ENCODE data around the gene TMPRSS4.

TMPRSS4 gene

DNA sequence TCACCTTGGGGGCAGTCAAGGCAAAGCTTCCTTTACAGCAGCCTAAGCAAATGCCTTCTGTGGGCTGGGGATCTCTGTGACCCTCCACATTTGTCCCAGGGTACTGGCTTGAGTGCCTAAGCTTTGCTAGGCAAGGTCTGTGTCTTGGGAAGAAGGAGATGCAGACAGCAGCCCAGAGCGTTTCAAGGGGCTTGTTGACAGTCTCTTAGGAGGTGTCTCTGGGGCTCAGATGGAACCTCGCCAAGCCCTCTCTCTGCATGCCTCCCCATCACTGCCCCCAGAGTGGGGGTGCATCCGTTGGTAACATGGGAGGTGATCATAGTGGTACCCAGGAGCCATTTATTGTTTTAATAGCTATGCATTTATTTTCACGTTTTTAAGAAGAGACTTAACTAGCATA lies 29.1 kb upstream of the TMPRSS4 start:
- TF ChIP-seq, protein P1, sequence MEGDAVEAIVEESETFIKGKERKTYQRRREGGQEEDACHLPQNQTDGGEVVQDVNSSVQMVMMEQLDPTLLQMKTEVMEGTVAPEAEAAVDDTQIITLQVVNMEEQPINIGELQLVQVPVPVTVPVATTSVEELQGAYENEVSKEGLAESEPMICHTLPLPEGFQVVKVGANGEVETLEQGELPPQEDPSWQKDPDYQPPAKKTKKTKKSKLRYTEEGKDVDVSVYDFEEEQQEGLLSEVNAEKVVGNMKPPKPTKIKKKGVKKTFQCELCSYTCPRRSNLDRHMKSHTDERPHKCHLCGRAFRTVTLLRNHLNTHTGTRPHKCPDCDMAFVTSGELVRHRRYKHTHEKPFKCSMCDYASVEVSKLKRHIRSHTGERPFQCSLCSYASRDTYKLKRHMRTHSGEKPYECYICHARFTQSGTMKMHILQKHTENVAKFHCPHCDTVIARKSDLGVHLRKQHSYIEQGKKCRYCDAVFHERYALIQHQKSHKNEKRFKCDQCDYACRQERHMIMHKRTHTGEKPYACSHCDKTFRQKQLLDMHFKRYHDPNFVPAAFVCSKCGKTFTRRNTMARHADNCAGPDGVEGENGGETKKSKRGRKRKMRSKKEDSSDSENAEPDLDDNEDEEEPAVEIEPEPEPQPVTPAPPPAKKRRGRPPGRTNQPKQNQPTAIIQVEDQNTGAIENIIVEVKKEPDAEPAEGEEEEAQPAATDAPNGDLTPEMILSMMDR (conservative IDR thresholded peaks at IDR 0.05; ENCODE audit: low read length), result no peak
- TF ChIP-seq EZH2phosphoT487 (IDR thresholded peaks at IDR 0.05; ENCODE audit: borderline replicate concordance), result no peak
- Histone ChIP-seq H3K4me1 (ENCODE audit: insufficient read depth, low read length, poor library complexity, severe bottlenecking) (peaks cover 47% of the 10 kb centered on the region), H3K9ac (ENCODE audit: low read depth, low read length, poor library complexity, severe bottlenecking) (no peak overlapping the region)

DNA sequence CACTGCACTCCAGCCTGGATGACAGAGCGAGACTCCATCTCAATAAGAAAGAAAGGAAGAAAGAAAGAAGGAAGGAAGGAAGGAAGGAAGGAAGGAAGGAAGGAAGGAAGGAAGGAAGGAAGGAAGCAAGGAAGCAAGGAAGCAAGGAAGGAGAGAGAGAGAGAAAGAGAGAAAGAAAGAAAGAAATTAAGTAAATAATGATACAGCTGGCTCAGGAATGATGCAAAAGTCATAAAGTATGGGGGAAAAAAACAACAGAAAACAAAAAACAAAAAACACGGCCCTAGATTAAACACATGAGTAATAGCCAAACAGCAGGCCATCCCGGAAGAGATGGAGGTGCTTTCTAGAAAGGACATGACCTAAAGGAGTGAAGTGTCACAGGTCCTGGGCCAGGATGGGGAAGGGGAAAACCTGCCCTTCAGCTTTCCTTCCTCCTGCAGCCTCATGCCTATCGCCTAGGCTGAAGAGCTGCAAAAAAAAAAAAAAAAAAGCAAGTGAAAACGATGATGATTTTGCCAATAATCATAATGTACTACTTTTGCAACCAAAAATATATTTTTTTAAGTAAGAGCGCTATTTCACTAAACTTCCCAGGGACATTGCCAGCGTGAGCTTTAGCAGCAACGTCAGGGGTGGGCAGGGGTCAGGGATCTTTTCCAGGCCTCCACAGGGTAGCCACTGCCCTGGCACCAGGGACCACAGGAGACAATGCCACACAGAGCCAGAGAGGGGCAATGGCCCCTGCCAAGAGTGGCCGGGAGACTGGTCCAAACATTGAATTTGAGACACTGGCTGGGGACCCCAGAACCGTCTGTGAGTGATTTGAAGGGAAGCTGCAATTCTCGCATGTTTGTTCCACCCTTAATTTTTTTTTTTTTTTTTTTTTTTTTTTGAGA lies 28.2 kb upstream of the TMPRSS4 start:
- TF ChIP-seq, protein P1 (conservative IDR thresholded peaks at IDR 0.05; ENCODE audit: low read length), result no peak
- no peak for TF ChIP-seq EZH2phosphoT487 (IDR thresholded peaks at IDR 0.05; ENCODE audit: borderline replicate concordance)
- no peak overlapping the region for H3K4me3 ChIP-seq (ENCODE audit: low read length, poor library complexity, severe bottlenecking)
- no peaks in the 10 kb centered on the region for H3K9me2 ChIP-seq (replicated peaks; ENCODE audit: low read depth, low read length)
- H4K20me1 ChIP-seq (ENCODE audit: insufficient read depth, low read length, poor library complexity, severe bottlenecking), result no peaks in the 10 kb centered on the region
- no peaks in the 10 kb centered on the region for H3K9me3 ChIP-seq (ENCODE audit: insufficient read depth, low read depth, low read length)
- H2AFZ ChIP-seq (ENCODE audit: low read length), result no peak overlapping the region
- H3K4me2 ChIP-seq (ENCODE audit: low read depth, low read length, poor library complexity, severe bottlenecking), result no peak overlapping the region
- H3K27me3 ChIP-seq (ENCODE audit: insufficient read depth, low read length, poor library complexity, severe bottlenecking), result no peaks in the 10 kb centered on the region
- no peak overlapping the region for H3K9ac ChIP-seq (ENCODE audit: low read depth, low read length, poor library complexity, severe bottlenecking)
- no peaks in the 10 kb centered on the region for H3K79me2 ChIP-seq (ENCODE audit: insufficient read depth, low read length)
- no peaks in the 10 kb centered on the region for H3K36me3 ChIP-seq (ENCODE audit: insufficient read depth, low read length)
- H3F3A ChIP-seq (ENCODE audit: low read depth), result no peaks in the 10 kb centered on the region
- H3K4me1 ChIP-seq (ENCODE audit: insufficient read depth, low read length, poor library complexity, severe bottlenecking), result peaks cover 49% of the 10 kb centered on the region

More for the DNA sequence above, 29.1 kb upstream of the TMPRSS4 start:
- no peaks in the 10 kb centered on the region for H3K9me3 ChIP-seq (ENCODE audit: insufficient read depth, low read depth, low read length)
- H3K4me3 ChIP-seq (ENCODE audit: low read length, poor library complexity, severe bottlenecking), result no peak overlapping the region
- H2AFZ ChIP-seq (ENCODE audit: low read length), result no peak overlapping the region
- no peaks in the 10 kb centered on the region for H3F3A ChIP-seq (ENCODE audit: low read depth)
- no peaks in the 10 kb centered on the region for H3K9me2 ChIP-seq (replicated peaks; ENCODE audit: low read depth, low read length)
- no peaks in the 10 kb centered on the region for H3K27me3 ChIP-seq (ENCODE audit: insufficient read depth, low read length, poor library complexity, severe bottlenecking)
- H3K36me3 ChIP-seq (ENCODE audit: insufficient read depth, low read length), result no peaks in the 10 kb centered on the region
- no peaks in the 10 kb centered on the region for H4K20me1 ChIP-seq (ENCODE audit: insufficient read depth, low read length, poor library complexity, severe bottlenecking)
- H3K79me2 ChIP-seq (ENCODE audit: insufficient read depth, low read length), result no peaks in the 10 kb centered on the region
- H3K4me2 ChIP-seq (ENCODE audit: low read depth, low read length, poor library complexity, severe bottlenecking), result no peak overlapping the region

DNA sequence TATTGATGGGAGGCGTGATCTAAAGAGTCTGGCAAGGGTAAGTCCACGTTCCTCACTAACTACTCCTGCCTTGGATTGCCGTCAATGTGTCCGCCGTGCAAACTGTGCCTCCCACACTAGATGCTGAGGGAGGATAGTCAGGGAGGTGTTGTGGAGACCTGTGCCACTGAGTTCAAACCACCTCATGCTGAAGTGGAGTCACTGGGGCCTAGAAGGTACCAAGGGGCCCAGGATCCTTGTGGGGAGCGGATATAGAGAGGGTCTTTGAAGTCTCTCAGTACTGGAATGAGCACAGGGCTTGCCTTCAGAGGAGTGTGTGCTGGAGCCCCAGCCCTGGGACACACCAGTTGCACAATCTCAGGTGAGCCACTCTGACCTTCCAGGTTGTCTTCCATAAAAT lies 27.1 kb upstream of the TMPRSS4 start:
- H3F3A ChIP-seq (ENCODE audit: low read depth), result no peaks in the 10 kb centered on the region
- TF ChIP-seq, protein P1 (conservative IDR thresholded peaks at IDR 0.05; ENCODE audit: low read length), result no peak
- no peak for TF ChIP-seq EZH2phosphoT487 (IDR thresholded peaks at IDR 0.05; ENCODE audit: borderline replicate concordance)
- no peaks in the 10 kb centered on the region for H3K27me3 ChIP-seq (ENCODE audit: insufficient read depth, low read length, poor library complexity, severe bottlenecking)
- no peaks in the 10 kb centered on the region for H3K9me3 ChIP-seq (ENCODE audit: insufficient read depth, low read depth, low read length)
- H3K9ac ChIP-seq (ENCODE audit: low read depth, low read length, poor library complexity, severe bottlenecking), result no peak overlapping the region
- no peaks in the 10 kb centered on the region for H3K79me2 ChIP-seq (ENCODE audit: insufficient read depth, low read length)
- no peaks in the 10 kb centered on the region for H3K9me2 ChIP-seq (replicated peaks; ENCODE audit: low read depth, low read length)
- no peaks in the 10 kb centered on the region for H3K36me3 ChIP-seq (ENCODE audit: insufficient read depth, low read length)
- H4K20me1 ChIP-seq (ENCODE audit: insufficient read depth, low read length, poor library complexity, severe bottlenecking), result no peaks in the 10 kb centered on the region
- peaks cover 45% of the 10 kb centered on the region for H3K4me1 ChIP-seq (ENCODE audit: insufficient read depth, low read length, poor library complexity, severe bottlenecking)
- no peak overlapping the region for H3K4me2 ChIP-seq (ENCODE audit: low read depth, low read length, poor library complexity, severe bottlenecking)
- no peak overlapping the region for H3K4me3 ChIP-seq (ENCODE audit: low read length, poor library complexity, severe bottlenecking)
- no peak overlapping the region for H2AFZ ChIP-seq (ENCODE audit: low read length)
